ENCODE measurements around the gene VEGFA.

DNA sequence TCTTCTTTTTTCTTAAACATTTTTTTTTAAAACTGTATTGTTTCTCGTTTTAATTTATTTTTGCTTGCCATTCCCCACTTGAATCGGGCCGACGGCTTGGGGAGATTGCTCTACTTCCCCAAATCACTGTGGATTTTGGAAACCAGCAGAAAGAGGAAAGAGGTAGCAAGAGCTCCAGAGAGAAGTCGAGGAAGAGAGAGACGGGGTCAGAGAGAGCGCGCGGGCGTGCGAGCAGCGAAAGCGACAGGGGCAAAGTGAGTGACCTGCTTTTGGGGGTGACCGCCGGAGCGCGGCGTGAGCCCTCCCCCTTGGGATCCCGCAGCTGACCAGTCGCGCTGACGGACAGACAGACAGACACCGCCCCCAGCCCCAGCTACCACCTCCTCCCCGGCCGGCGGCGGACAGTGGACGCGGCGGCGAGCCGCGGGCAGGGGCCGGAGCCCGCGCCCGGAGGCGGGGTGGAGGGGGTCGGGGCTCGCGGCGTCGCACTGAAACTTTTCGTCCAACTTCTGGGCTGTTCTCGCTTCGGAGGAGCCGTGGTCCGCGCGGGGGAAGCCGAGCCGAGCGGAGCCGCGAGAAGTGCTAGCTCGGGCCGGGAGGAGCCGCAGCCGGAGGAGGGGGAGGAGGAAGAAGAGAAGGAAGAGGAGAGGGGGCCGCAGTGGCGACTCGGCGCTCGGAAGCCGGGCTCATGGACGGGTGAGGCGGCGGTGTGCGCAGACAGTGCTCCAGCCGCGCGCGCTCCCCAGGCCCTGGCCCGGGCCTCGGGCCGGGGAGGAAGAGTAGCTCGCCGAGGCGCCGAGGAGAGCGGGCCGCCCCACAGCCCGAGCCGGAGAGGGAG, 580 bp downstream of the VEGFA start:
- TF ChIP-seq CTCF (conservative IDR thresholded peaks at IDR 0.05; ENCODE audit: low read depth, low read length) (no peak), EZH2 (IDR thresholded peaks at IDR 0.05; ENCODE audit: borderline replicate concordance, low read depth, low read length, poor library complexity, severe bottlenecking) (no peak)

Measured in A673 (cell line).